ENCODE results near the gene DBX2. TPM values are rescaled to one million over a fixed set of nuclear protein-coding genes. Genes with fewer than 3 reads are reported as not detected.

DBX2 gene
- total and polyA plus RNA-seq, 2 donors (not counting 3 experiments of a cell fraction or from before 2014, with no cell fraction given) = not detected

DNA sequence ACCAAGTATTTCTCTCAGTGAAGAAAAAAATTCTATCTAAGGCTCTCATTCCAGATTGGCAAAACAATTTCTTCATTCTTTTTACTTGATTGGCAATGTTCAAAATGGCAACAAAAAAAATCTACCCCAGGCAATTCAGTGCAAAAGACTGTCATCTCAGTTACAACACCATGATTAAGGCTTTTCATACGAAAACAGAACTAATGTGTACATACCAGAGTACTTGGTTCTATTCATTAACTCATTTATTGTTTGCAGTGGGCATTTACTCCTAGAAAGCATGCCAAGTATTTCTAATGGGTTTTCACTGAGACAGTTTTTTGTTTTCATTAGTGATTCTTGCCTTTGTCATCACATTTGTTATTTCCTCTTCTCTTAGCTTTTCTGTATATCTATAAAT is 33.0 kb downstream of the DBX2 start:
- Histone ChIP-seq H3K36me3 (ENCODE audit: control insufficient read depth in 2 of 2, extremely low read depth in 1 of 2, insufficient read depth in 2 of 2, low read length in 2 of 2) (no peaks in the 10 kb centered on the region), H3K27me3 (ENCODE audit: control insufficient read depth in 2 of 2, insufficient read depth in 2 of 2, low read length in 2 of 2) (no peaks in the 10 kb centered on the region), H3K27ac (ENCODE audit: insufficient read depth, low read depth, low read length) (no peak overlapping the region), H2AFZ (ENCODE audit: low read depth, low read length) (no peak overlapping the region), H3K9me1 (replicated peaks; ENCODE audit: control insufficient read depth, extremely low read depth, insufficient read depth, low read length) (no peaks in the 10 kb centered on the region), H3K9ac (replicated peaks; ENCODE audit: extremely low read depth, insufficient read depth, low read length) (no peak overlapping the region), H3K4me3 (replicated peaks in 1 of 3; ENCODE audit: insufficient read depth in 1 of 3, low read depth in 1 of 3, low read length in 3 of 3) (no peak overlapping the region), H3K4me2 (ENCODE audit: insufficient read depth, low read length) (no peak overlapping the region), H3K79me2 (ENCODE audit: control insufficient read depth, insufficient read depth, low read length) (no peaks in the 10 kb centered on the region), H3K4me1 (ENCODE audit: control insufficient read depth, extremely low read depth, insufficient read depth, low read length) (no peaks in the 10 kb centered on the region), H3K9me3 (replicated peaks; ENCODE audit: control insufficient read depth, insufficient read depth, low read length) (no peaks in the 10 kb centered on the region), H4K20me1 (replicated peaks; ENCODE audit: control insufficient read depth, extremely low read depth, insufficient read depth, low read length) (no peaks in the 10 kb centered on the region)
- CTCF ChIA-PET = interaction anchor here (1.2 kb wide), 1 partner anchor 17 kb away, joined by 3 read pairs; no protein-coding TSS in a partner anchor
- no TSS peak for BruUV-seq (replicated peaks)
- intact Hi-C loops (cut with micrococcal nuclease) (no loop called here), dilution Hi-C loops (cut with MboI; ENCODE audit: extremely low pct_ligation_motif_present, low sequenced_read_pairs) (no loop called here)
- DNase-seq (ENCODE audit: low read depth, low spot score) = no peak
- TF ChIP-seq FOS (IDR thresholded peaks at IDR 0.05; ENCODE audit: borderline replicate concordance, insufficient read depth, low read length) (no peak), POLR2A (IDR thresholded peaks at IDR 0.05; ENCODE audit: low read depth, low read length) (no peak), JUN (IDR thresholded peaks at IDR 0.05; ENCODE audit: borderline replicate concordance, insufficient read depth, insufficient read length, low read depth) (no peak)
- TF ChIP-seq, protein P1, sequence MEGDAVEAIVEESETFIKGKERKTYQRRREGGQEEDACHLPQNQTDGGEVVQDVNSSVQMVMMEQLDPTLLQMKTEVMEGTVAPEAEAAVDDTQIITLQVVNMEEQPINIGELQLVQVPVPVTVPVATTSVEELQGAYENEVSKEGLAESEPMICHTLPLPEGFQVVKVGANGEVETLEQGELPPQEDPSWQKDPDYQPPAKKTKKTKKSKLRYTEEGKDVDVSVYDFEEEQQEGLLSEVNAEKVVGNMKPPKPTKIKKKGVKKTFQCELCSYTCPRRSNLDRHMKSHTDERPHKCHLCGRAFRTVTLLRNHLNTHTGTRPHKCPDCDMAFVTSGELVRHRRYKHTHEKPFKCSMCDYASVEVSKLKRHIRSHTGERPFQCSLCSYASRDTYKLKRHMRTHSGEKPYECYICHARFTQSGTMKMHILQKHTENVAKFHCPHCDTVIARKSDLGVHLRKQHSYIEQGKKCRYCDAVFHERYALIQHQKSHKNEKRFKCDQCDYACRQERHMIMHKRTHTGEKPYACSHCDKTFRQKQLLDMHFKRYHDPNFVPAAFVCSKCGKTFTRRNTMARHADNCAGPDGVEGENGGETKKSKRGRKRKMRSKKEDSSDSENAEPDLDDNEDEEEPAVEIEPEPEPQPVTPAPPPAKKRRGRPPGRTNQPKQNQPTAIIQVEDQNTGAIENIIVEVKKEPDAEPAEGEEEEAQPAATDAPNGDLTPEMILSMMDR (IDR thresholded peaks at IDR 0.05; ENCODE audit: extremely low read depth in 1 of 2, insufficient read depth in 1 of 2, low read depth in 1 of 2, low read length in 2 of 2) = no peak
- POLR2A ChIA-PET = no interaction called here
- no peak for FAIRE-seq

DNA sequence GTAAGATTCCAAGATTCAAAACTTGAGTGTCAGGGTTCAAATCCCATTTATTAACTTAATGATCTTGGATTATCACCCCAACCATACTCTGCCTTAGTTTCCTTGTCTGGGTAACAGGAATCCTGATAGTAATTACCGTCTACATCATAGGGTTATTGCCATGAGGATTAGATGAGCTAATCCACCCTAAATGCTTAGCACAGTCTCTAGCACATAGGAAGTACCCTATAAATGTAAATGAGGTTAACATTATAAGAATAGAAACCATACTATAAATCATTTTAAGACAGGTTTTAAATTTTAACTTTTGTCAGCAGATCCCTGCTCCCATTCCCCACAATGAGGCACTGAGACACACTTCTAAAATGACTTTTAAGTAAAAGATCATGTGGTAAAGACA is 36.5 kb downstream of the DBX2 start:
- CTCF ChIA-PET = no interaction called here
- Histone ChIP-seq H3K4me3 (replicated peaks in 1 of 3; ENCODE audit: insufficient read depth in 1 of 3, low read depth in 1 of 3, low read length in 3 of 3) (no peak overlapping the region), H3K4me2 (ENCODE audit: insufficient read depth, low read length) (no peak overlapping the region), H4K20me1 (replicated peaks; ENCODE audit: control insufficient read depth, extremely low read depth, insufficient read depth, low read length) (no peaks in the 10 kb centered on the region), H3K36me3 (ENCODE audit: control insufficient read depth in 2 of 2, extremely low read depth in 1 of 2, insufficient read depth in 2 of 2, low read length in 2 of 2) (no peaks in the 10 kb centered on the region), H3K27me3 (ENCODE audit: control insufficient read depth in 2 of 2, insufficient read depth in 2 of 2, low read length in 2 of 2) (no peaks in the 10 kb centered on the region), H3K27ac (ENCODE audit: insufficient read depth, low read depth, low read length) (no peak overlapping the region), H3K9ac (replicated peaks; ENCODE audit: extremely low read depth, insufficient read depth, low read length) (no peak overlapping the region), H3K9me3 (replicated peaks; ENCODE audit: control insufficient read depth, insufficient read depth, low read length) (no peaks in the 10 kb centered on the region), H3K9me1 (replicated peaks; ENCODE audit: control insufficient read depth, extremely low read depth, insufficient read depth, low read length) (no peaks in the 10 kb centered on the region), H2AFZ (ENCODE audit: low read depth, low read length) (no peak overlapping the region), H3K79me2 (ENCODE audit: control insufficient read depth, insufficient read depth, low read length) (no peaks in the 10 kb centered on the region), H3K4me1 (ENCODE audit: control insufficient read depth, extremely low read depth, insufficient read depth, low read length) (no peaks in the 10 kb centered on the region)
- POLR2A ChIA-PET = no interaction called here
- DNase-seq (ENCODE audit: low read depth, low spot score) (no peak), FAIRE-seq (no peak)
- TF ChIP-seq JUN (IDR thresholded peaks at IDR 0.05; ENCODE audit: borderline replicate concordance, insufficient read depth, insufficient read length, low read depth) (no peak), MYC (IDR thresholded peaks at IDR 0.05; ENCODE audit: low read depth, low read length) (no peak), FOS (IDR thresholded peaks at IDR 0.05; ENCODE audit: borderline replicate concordance, insufficient read depth, low read length) (no peak)
- no TSS peak for BruUV-seq (replicated peaks)
- dilution Hi-C loops (cut with MboI; ENCODE audit: extremely low pct_ligation_motif_present, low sequenced_read_pairs) = no loop called here
- intact Hi-C loops (cut with micrococcal nuclease) = no loop called here

Data from endothelial cell of umbilical vein (primary cell).